Measurements from ENCODE around the gene WASHC4.

The WASHC4 gene

DNA sequence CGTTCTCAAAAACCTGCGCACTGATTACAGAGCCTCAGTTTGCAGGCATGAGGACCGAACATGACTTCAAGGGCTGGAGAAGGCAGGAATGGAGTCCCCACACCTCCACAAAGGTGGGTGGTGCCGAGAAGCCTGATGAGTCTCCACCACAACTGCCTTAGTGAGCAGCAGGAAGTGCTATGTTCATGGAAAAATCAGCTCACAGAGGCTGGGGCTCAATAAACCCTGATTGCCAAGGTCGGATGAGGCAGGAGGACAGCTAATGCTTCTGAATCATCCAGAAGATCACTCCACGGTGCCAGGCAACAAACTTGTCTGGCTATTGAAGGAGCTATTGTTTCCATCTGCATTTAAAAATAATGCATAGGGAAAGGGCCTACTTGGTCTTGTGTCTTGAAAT lies 97.4 kb downstream of the WASHC4 start:
- intact Hi-C loops (cut with DNase I): no loop called here
- DNase-seq: no peak

DNA sequence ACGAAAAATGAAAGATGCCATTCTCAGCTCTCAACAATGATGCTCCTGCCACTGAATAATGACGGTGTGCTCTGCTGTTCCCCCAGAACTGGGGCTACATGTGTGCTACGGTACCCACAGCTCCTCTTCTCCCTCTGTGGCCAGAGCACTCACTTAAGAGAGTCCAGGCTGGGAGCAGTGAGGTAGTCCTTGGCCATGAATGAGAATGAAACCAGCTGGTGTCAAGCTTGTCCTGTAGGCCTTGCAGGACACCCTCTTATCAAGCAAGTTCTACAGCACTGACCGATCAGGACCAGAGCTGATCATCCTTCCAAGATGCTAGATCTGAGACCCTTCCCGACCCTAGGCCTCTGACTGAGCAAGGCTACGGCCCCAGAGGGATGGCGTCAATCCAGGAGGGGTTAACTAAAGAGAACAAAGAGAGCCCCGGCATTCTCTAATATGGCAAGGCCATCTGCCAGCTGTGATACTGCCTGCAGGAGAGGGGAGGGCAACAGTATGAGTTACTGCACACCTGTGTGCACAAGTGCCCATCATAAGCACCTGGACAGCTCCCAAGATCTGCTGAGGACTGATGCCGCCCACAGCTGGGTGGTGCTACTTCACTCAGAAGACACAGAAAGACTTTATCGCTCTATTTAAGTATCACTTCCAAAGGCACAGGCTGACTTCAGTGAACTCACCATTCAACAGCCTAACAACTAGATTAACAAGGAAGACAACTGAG lies 98.0 kb downstream of the WASHC4 start:
- intact Hi-C loops (cut with DNase I): no loop called here
- no peak for DNase-seq

DNA sequence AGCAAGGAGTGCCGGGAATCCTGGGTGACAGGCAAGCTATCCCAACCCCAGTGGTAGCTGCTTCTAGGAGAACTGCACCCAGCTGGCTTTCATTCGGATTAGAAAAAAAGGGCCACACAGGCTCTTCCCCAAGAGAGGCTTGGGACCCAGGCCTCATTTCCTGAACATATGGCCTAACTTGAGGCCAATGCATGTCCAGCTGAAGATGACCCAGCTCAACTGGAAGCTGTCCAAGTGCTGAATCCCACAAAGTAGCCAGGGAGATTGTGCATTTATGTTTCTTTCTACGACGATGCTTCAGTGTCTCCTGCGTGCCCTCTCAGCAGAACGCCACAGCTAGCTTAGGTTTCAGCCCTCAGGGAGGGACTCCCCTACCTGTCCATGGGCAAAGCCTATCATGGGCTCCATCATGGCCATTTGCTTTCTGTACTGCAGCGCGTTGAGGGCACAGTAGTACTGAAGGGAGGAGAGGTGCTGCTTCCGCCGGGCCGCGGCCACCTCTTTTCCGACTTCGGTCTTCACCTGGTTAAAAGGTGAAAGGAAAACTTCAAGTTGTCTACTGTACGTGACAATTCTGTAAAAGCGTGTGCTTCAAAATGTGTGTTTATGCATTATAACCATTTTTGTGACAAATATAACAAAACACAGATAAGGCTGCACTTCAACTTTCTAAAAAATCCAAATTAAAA lies 99.3 kb downstream of the WASHC4 start:
- intact Hi-C loops (cut with DNase I): no loop called here
- no peak for DNase-seq

DNA sequence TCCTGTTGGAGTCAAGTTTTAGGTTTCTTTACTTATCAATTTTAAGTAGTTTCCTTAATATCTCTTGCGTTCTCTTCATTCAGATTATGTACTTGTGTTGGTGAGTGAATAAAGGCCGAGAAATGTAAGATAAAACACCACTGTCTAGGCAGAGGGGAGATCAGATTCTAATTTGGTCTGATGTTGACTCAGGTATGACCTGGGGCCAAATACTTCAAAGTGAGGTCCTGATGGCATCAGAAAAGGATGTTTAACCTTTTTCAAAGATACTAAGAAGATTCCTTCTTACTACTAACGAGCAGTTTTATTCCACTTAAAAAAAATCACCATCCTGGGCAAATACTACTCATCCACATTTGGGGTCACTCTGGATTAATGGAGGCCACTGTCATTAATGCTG lies 101.6 kb downstream of the WASHC4 start:
- DNase-seq: no peak
- intact Hi-C loops (cut with DNase I): no loop called here

DNA sequence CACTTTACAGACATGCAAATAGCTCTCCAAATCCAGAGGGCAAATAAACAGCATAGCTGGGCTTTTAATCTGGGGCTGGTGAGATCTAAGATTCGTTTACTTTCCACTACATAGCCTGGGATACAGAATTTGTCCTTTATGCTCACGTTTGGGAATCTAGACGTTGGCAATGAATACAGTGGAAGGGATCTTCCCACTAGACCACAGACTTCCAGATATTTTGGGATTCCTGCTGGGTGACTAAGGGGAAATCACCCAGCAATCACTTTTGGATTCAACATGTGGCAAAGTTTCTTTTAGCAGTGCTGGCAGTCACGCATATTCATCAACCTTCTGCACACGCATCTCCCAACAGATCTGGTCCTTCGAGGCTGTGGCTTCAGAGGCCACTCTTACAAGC lies 104.9 kb downstream of the WASHC4 start:
- intact Hi-C loops (cut with DNase I): no loop called here
- no peak for DNase-seq

DNA sequence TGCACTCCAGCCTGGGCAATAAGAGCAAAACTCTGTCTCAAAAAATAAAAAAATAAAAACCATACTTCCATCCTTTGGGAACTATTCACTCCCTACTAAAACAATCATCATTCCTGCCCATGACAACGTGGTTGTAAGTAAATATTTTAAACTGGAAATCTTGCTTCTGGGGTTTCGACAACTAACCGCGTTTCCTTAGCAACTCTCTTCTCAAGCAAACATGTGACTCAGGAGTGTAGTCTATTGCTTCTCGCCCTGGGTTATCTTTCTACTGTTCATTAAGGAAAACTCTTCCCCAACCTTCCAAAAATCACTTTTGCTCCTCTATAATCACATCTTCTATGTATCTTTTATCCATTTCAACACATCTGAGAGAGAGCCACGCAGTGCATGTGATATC lies 106.6 kb downstream of the WASHC4 start:
- DNase-seq: no peak
- intact Hi-C loops (cut with DNase I): no loop called here

DNA sequence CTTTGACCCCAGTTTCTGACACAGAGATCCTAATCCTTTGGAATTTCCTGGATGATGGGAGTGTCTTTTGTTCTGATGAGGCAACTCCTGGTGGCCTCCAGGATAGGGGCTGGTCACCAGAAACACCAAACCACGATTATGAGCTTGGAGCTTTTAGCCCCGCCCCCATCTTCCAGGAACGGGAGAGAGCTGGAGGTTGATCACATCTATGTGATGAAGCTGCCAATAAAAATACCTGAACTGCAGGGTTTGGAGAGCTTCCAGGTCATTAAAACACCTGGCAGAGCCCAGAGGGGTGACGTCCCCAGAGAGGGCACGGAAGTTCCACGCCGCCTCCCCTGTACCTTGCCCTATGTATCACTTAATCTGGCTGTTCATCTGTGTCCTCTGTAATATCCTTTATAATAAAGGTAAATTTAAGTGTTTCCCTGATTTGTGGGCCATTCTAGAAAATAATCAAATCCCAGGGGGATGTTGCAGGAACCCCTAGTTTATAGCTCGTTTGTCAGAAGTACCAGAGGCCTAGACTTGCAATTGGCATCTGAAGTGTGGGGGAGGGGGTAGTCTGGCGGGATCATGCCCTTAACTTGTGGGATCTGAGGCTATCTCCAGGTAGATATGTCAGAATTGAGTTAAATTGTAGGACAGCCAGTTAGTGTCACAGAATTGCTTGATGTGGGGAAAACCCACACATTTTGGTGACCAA lies 107.3 kb downstream of the WASHC4 start:
- no peak for DNase-seq
- intact Hi-C loops (cut with DNase I): no loop called here

DNA sequence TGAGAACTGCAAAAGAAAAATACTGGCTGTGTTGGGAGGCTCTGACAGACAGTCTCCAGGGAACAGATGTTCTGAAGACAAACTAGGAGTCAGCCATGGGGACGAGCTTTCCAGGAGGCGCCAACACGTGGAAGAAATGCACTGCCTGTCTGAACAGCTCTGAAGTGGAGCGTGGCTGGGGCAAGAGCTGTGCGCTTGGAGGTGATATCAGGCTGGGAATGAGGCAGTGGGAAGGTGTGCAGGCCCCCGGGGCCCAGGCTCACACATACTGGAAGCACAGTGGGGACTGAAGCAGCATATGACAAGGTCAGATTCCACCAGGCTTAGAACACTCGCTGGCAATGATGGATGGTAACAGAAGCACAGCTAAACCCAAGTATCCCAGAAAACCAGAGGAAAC lies 110.9 kb downstream of the WASHC4 start:
- DNase-seq: peak in 5 of 10 donors; percentile 28 to 93 (median 61)
- intact Hi-C loops (cut with DNase I): no loop called here
